GM12875 (cell line): Measurements from ENCODE around the gene C3orf70.

Experiments
- H3K4me3 ChIP-seq: one replicate; pipeline ENCODE4 v1.5.1; 2011; ENCODE audit warnings: low read depth, low read length, control low read depth
- TF ChIP-seq, protein P1 (sequence below): IDR thresholded peaks from 2 replicates; pipeline ENCODE4 v1.5.1; 2011; ENCODE audit warnings: low read depth, mild to moderate bottlenecking, control low read depth, inconsistent platforms, low read length, moderate library complexity, borderline replicate concordance; ENCODE audit not compliant: insufficient read depth

The C3orf70 gene

GRCh38 chr3:185056908-185057307, 96.0 kb downstream of the C3orf70 start:
- H3K4me3 ChIP-seq, result no peak overlapping the region
- TF ChIP-seq, protein P1, sequence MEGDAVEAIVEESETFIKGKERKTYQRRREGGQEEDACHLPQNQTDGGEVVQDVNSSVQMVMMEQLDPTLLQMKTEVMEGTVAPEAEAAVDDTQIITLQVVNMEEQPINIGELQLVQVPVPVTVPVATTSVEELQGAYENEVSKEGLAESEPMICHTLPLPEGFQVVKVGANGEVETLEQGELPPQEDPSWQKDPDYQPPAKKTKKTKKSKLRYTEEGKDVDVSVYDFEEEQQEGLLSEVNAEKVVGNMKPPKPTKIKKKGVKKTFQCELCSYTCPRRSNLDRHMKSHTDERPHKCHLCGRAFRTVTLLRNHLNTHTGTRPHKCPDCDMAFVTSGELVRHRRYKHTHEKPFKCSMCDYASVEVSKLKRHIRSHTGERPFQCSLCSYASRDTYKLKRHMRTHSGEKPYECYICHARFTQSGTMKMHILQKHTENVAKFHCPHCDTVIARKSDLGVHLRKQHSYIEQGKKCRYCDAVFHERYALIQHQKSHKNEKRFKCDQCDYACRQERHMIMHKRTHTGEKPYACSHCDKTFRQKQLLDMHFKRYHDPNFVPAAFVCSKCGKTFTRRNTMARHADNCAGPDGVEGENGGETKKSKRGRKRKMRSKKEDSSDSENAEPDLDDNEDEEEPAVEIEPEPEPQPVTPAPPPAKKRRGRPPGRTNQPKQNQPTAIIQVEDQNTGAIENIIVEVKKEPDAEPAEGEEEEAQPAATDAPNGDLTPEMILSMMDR, result no peak

DNA sequence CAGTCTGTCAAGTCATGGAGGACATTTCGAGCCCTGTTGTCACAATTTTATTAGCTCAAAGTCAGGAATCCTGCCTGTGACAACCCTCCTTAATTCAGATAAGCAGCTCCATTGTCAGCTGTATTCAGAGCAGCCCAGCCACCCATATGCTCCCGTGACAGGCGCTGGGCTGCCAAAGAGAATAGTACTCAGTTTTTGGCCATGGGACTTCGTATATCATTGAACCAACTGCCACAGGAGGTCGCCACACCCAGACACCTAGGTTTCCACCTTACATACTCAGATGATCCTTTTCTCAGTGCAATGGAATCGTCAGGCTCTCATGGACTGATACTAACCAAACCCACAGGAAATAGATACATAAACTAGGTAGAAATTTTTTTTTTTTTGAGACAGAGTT, 100.2 kb downstream of the C3orf70 start:
- no peak overlapping the region for H3K4me3 ChIP-seq
- TF ChIP-seq, protein P1, result no peak

DNA sequence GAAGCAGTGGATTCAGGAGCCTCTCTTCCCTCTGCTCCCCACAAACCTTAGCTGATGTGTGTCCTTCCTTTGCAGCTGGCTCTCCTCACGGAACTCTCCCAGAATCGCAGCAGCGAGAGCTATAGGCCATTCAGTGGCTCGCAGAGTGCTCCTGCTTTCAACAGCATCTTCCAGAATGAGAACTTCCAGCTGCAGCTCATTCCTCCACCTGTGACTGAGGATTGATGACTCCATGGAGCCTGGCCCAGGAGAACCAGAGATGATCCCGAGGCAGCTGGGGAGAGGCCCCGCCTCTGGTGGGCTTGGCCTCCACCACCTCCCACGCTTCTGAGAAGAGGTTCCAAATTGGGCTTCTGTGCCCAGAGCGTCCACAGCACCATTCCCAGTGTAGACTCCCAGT, 101.1 kb downstream of the C3orf70 start:
- TF ChIP-seq, protein P1, result no peak
- H3K4me3 ChIP-seq, result no peak overlapping the region

DNA sequence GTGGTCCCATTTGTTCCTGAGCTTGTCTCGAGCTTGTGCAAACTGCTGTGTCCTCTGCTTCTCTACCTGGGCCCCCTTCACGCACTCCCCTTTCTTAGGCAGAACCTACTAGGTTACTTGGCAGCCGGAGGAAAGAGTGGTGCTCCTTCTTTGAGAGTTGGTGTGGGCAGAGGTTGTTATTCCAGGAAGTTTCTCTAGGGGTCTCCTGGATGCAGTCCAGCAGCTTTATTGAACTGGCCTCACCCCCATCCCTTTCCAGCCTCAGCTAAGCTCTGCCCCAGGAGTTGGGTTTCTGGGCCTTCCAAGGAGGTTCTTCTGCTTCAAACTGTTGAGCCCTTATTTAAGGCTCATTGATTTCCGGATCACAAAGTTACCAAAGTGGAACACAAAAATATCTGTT, 103.2 kb downstream of the C3orf70 start:
- TF ChIP-seq, protein P1, result no peak
- no peak overlapping the region for H3K4me3 ChIP-seq

DNA sequence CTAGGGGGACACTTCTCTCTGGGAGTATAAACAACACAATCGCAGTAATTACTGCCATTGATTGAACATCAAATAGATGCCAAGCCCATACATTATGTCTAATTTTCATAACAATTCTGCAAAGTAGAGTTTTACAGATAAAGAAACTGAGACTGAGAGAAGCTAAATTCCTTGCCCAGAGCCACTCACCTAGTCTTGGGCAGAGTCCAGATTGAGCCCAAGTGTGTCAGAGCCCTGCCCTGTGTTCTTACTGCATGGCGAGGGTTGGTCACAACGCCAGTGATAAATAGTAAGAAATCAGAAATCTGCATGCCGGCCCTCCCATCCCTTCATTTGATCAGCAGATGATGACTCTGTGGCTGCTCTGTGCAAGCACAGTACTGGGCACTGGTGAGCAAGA, 106.3 kb downstream of the C3orf70 start:
- no peak overlapping the region for H3K4me3 ChIP-seq
- TF ChIP-seq, protein P1, result no peak

DNA sequence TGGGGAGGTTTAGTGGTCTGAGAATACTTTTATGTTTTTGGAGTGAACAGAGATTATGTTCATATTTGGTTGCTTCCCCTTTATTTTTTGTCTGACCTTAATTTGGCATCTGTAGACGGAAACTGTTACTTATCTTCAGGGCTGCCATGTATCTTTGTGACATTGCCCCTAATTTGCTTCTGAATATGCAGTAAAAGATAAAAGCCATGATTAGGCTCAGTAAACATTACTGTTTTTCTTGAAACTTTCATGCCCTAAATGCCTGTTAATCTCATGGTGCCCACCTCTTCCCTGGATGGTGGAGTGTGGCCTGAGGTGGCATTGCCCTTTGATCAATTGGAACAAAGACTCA, 106.7 kb downstream of the C3orf70 start:
- H3K4me3 ChIP-seq, result no peak overlapping the region
- TF ChIP-seq, protein P1, result no peak

- TF ChIP-seq, protein P1, result no peak
- no peak overlapping the region for H3K4me3 ChIP-seq
Measured at GRCh38 chr3:185042312-185043050, 110.4 kb downstream of the C3orf70 start.
